Fibroblast of villous mesenchyme (primary cell): ENCODE measurements around the gene LMO1. TPM values are rescaled to one million over a fixed set of nuclear protein-coding genes. Genes with fewer than 3 reads are reported as not detected.

Source experiments
- DNase-seq: peaks from one replicate; pipeline ENCODE4 v3.0.0-alpha.2; 2010; ENCODE audit warnings: low read depth
- H3K4me3 ChIP-seq: 2 replicates; pipeline ENCODE4 v1.5.1; 2011; ENCODE audit warnings: low read depth, mild to moderate bottlenecking, low read length
- CTCF ChIP-seq: IDR thresholded peaks from 2 replicates; pipeline ENCODE4 v1.5.1; 2012; ENCODE audit warnings: low read depth, mild to moderate bottlenecking, low read length; ENCODE audit not compliant: insufficient read depth
- total RNA-seq: library from RNA; depleted of rRNA; stranded (reverse); fragments of >200 nt; gene quantifications from 2 replicates; pipeline ENCODE4 v1.2.3, GENCODE V29; 2012

Gene LMO1
- total RNA-seq, 1 donor = not detected

- TF ChIP-seq CTCF = no peak
- no peak overlapping the region for H3K4me3 ChIP-seq
- DNase-seq = no peak
These were observed 3.3 kb downstream of the LMO1 start for GRCh38 chr11:8260202-8260966.

GRCh38 chr11:8259306-8259959 lies 4.2 kb downstream of the LMO1 start:
- H3K4me3 ChIP-seq = no peak overlapping the region
- TF ChIP-seq CTCF = no peak
- DNase-seq = no peak

- TF ChIP-seq CTCF = no peak
- no peak overlapping the region for H3K4me3 ChIP-seq
- peak; percentile 9 for DNase-seq
These were observed 4.9 kb downstream of the LMO1 start for GRCh38 chr11:8258784-8259183.

GRCh38 chr11:8258289-8258688 lies 5.4 kb downstream of the LMO1 start:
- no peak for TF ChIP-seq CTCF
- DNase-seq = no peak
- no peak overlapping the region for H3K4me3 ChIP-seq

GRCh38 chr11:8257003-8257664 lies 6.5 kb downstream of the LMO1 start:
- TF ChIP-seq CTCF = no peak
- H3K4me3 ChIP-seq = no peak overlapping the region
- no peak for DNase-seq

- no peak overlapping the region for H3K4me3 ChIP-seq
- no peak for TF ChIP-seq CTCF
- DNase-seq = no peak
These were observed 7.2 kb downstream of the LMO1 start for GRCh38 chr11:8256271-8257002.
